CD4-positive, alpha-beta T cell (primary cell): ENCODE data around the gene SEL1L3. TPM values are rescaled to one million over a fixed set of nuclear protein-coding genes. Genes with fewer than 3 reads are reported as not detected.

ENCODE experiments used
- ATAC-seq: fragments of 200-7000 bp; cut with Tn5 transposase; one replicate; pipeline ENCODE4 v1.10.0; 2022; ENCODE audit warnings: mild to moderate bottlenecking; ENCODE audit not compliant: poor library complexity
- CTCF ChIA-PET: fragments of 350-600 bp; sonication (Branson Sonifier 250); formaldehyde crosslinking; loops from one replicate; lab custom pipeline; 2021; ENCODE audit warnings: antibody characterized with exemption, inconsistent platforms; lab: Charles Lee
- POLR2A ChIA-PET: fragments of 350-600 bp; sonication (Branson Sonifier 250); formaldehyde crosslinking; loops from one replicate; lab custom pipeline; 2021; ENCODE audit warnings: antibody characterized with exemption, inconsistent platforms; lab: Charles Lee
- DNase-seq, 14 experiments: peaks; one replicate each; pipeline ENCODE4 v3.0.0-alpha.2; 2013 to 2020; ENCODE audit warnings: mixed read lengths in 2 of 14
- H3K27ac ChIP-seq, 2 donors: one replicate each; pipeline versions ENCODE4 v1.5.1 to v1.7.0; 2013; ENCODE audit warnings: low read length in 2 of 2, low read depth in 1 of 2, mild to moderate bottlenecking in 1 of 2
- H3K27me3 ChIP-seq, 2 experiments: 1 replicate in 1 of 2; 2 replicates in 1 of 2; pipeline versions ENCODE4 v1.6.1 to v1.7.0; 2013; ENCODE audit warnings: low read length in 2 of 2, control low read depth in 1 of 2, mild to moderate bottlenecking in 1 of 2, moderate library complexity in 1 of 2; ENCODE audit not compliant: insufficient read depth in 2 of 2, control insufficient read depth in 1 of 2
- H3K36me3 ChIP-seq: one replicate; pipeline ENCODE4 v1.6.1; 2013; ENCODE audit warnings: low read length, control low read depth; ENCODE audit not compliant: insufficient read depth
- H3K4me1 ChIP-seq: one replicate; pipeline ENCODE4 v1.6.1; 2013; ENCODE audit warnings: low read length, control low read depth; ENCODE audit not compliant: insufficient read depth
- H3K4me3 ChIP-seq: one replicate; pipeline ENCODE4 v1.5.1; 2013; ENCODE audit warnings: mild to moderate bottlenecking, low read length, moderate library complexity
- H3K9me3 ChIP-seq, 2 experiments: 1 replicate in 1 of 2; 2 replicates in 1 of 2; pipeline versions ENCODE4 v1.6.1 to v1.7.0; 2013; ENCODE audit warnings: low read length in 2 of 2, mild to moderate bottlenecking in 2 of 2, control low read depth in 1 of 2, moderate library complexity in 1 of 2; ENCODE audit not compliant: control insufficient read depth in 1 of 2, insufficient read depth in 1 of 2
- H3K27ac Mint-ChIP-seq: one replicate; pipeline ENCODE4 v1.8.0; 2020; ENCODE audit warnings: mixed read lengths
- H3K27me3 Mint-ChIP-seq: one replicate; pipeline ENCODE4 v1.8.0; 2021; ENCODE audit warnings: mixed read lengths
- H3K36me3 Mint-ChIP-seq: one replicate; pipeline ENCODE4 v1.8.0; 2021; ENCODE audit warnings: low read depth, mixed read lengths
- H3K4me1 Mint-ChIP-seq: one replicate; pipeline ENCODE4 v1.8.0; 2021; ENCODE audit warnings: low read depth, mixed read lengths
- H3K4me3 Mint-ChIP-seq: one replicate; pipeline ENCODE4 v1.8.0; 2020; ENCODE audit warnings: mild to moderate bottlenecking, mixed read lengths
- H3K9me3 Mint-ChIP-seq: one replicate; pipeline ENCODE4 v1.8.0; 2020; ENCODE audit warnings: mixed read lengths
- intact Hi-C, 2 experiments: fragments of 100-400 bp; cut with DNase I in 1 of 2; cut with micrococcal nuclease in 1 of 2; formaldehyde crosslinking; loops; one replicate each; pipeline versions ENCODE4 v1.15.1 to v1.9.0; 2023 to 2025; cut with DNase I, micrococcal nuclease
- total RNA-seq, 174 experiments: library from RNA in 2 of 174; stranded (reverse) in 2 of 174; gene quantifications; one replicate each; pipeline ENCODE4 v1.2.3 and lab custom pipeline; 2021 to 2026
- TF ChIP-seq, protein P1 (sequence below): fragments of 200-600 bp; IDR thresholded peaks from one replicate; pipeline ENCODE4 v1.8.0; 2022; ENCODE audit warnings: antibody characterized with exemption, mild to moderate bottlenecking

SEL1L3 gene
- total RNA-seq, 2 experiments from 2014 or later: 34.9 to 36.5 TPM

DNA sequence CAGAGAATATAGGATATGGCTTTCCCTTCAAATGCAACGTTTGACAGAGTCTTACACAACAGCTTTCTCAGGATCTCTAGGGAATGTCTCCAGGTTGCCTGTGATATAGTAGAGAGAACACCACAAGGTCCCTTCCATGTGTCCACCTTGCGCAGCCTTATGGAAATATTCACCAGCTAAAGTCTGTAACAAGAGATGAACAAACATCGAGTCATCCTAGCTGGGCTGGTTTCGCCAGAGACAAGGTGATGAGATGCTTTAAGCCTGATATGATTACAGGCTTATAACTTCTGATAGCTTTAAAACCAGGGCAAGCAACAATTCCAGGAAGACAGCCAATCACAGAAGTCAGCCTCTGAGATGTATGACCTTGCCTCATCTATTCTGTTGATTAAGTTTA is 83.8 kb downstream of the SEL1L3 start:
- ATAC-seq (no peak), DNase-seq (no peak)
- H3K27me3 Mint-ChIP-seq: no peaks in the 10 kb centered on the region
- Histone ChIP-seq H3K27me3 (no peaks in the 10 kb centered on the region), H3K4me3 (no peak overlapping the region), H3K27ac (no peak overlapping the region), H3K36me3 (peaks cover 85% of the 10 kb centered on the region), H3K9me3 (no peaks in the 10 kb centered on the region), H3K4me1 (no peaks in the 10 kb centered on the region)
- no peak overlapping the region for H3K4me3 Mint-ChIP-seq
- CTCF ChIA-PET: no interaction called here
- H3K4me1 Mint-ChIP-seq: no peaks in the 10 kb centered on the region
- peaks cover 4% of the 10 kb centered on the region for H3K9me3 Mint-ChIP-seq
- peaks cover 96% of the 10 kb centered on the region for H3K36me3 Mint-ChIP-seq
- POLR2A ChIA-PET: no interaction called here
- H3K27ac Mint-ChIP-seq: no peak overlapping the region
- intact Hi-C loops: loop anchor here in 1 of 2 experiments (10.0 kb wide), 1 partner anchor 796 kb away; no protein-coding TSS in a partner anchor
- TF ChIP-seq, protein P1, sequence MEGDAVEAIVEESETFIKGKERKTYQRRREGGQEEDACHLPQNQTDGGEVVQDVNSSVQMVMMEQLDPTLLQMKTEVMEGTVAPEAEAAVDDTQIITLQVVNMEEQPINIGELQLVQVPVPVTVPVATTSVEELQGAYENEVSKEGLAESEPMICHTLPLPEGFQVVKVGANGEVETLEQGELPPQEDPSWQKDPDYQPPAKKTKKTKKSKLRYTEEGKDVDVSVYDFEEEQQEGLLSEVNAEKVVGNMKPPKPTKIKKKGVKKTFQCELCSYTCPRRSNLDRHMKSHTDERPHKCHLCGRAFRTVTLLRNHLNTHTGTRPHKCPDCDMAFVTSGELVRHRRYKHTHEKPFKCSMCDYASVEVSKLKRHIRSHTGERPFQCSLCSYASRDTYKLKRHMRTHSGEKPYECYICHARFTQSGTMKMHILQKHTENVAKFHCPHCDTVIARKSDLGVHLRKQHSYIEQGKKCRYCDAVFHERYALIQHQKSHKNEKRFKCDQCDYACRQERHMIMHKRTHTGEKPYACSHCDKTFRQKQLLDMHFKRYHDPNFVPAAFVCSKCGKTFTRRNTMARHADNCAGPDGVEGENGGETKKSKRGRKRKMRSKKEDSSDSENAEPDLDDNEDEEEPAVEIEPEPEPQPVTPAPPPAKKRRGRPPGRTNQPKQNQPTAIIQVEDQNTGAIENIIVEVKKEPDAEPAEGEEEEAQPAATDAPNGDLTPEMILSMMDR: no peak

DNA sequence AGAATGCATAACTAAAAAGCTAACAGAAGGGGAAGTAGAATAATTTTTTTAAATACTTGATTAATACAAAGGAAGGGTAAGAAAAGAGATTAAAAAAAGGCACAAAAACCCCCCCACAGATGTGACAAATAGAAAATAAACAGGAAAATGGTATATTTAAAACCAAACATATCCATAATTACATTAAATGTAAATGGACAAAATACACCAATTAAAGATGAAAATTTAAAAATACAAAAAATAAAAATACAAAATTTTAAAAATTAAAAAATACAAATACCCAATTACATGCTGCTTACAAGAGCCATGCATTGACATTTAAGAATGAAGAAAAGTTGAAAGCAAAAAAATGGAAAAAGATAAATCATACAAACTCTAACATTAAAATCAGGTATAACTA is 86.0 kb downstream of the SEL1L3 start:
- Histone ChIP-seq H3K4me1 (no peaks in the 10 kb centered on the region), H3K27me3 (no peaks in the 10 kb centered on the region), H3K4me3 (no peak overlapping the region), H3K9me3 (no peaks in the 10 kb centered on the region), H3K36me3 (peaks cover 74% of the 10 kb centered on the region), H3K27ac (no peak overlapping the region)
- Mint-ChIP-seq H3K4me1 (no peaks in the 10 kb centered on the region), H3K4me3 (no peak overlapping the region), H3K36me3 (peaks cover 93% of the 10 kb centered on the region), H3K27me3 (no peaks in the 10 kb centered on the region), H3K9me3 (peaks cover 4% of the 10 kb centered on the region), H3K27ac (no peak overlapping the region)
- TF ChIP-seq, protein P1: no peak
- intact Hi-C loops: loop anchor here in 1 of 2 experiments (10.0 kb wide), 1 partner anchor 798 kb away; no protein-coding TSS in a partner anchor
- ATAC-seq: no peak
- ChIA-PET POLR2A (no interaction called here), CTCF (no interaction called here)
- no peak for DNase-seq

DNA sequence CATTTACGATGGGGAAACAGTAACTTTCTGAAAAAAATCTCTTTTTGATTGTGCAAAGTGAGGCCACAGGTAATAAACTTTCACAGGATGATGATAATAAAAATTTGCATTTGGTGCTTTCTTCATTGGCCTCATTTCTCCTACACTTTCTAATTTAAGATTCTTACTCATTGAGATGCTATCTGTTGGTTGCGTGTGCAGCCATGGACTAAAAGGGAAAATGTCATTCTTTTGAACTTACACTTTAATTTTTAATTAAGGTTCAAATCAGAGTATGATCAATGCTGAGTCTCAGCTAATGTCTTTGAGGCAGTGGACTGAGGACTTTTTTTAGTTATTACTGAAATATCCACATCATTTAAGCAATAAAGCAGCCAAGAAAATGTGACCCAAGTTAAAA is 87.6 kb downstream of the SEL1L3 start:
- Histone ChIP-seq H3K27me3 (no peaks in the 10 kb centered on the region), H3K9me3 (no peaks in the 10 kb centered on the region), H3K4me3 (no peak overlapping the region), H3K27ac (no peak overlapping the region), H3K36me3 (peaks cover 67% of the 10 kb centered on the region), H3K4me1 (no peaks in the 10 kb centered on the region)
- ChIA-PET POLR2A (no interaction called here), CTCF (no interaction called here)
- H3K27me3 Mint-ChIP-seq: no peaks in the 10 kb centered on the region
- peaks cover 4% of the 10 kb centered on the region for H3K9me3 Mint-ChIP-seq
- DNase-seq: no peak
- H3K4me1 Mint-ChIP-seq: no peaks in the 10 kb centered on the region
- no peak overlapping the region for H3K27ac Mint-ChIP-seq
- H3K4me3 Mint-ChIP-seq: no peak overlapping the region
- peaks cover 89% of the 10 kb centered on the region for H3K36me3 Mint-ChIP-seq
- intact Hi-C loops: loop anchor here in 1 of 2 experiments (10.0 kb wide), 1 partner anchor 800 kb away; no protein-coding TSS in a partner anchor
- TF ChIP-seq, protein P1: no peak
- ATAC-seq: no peak
